Kidney epithelial cell (primary cell): ENCODE results near the gene MAP2K4. TPM values are rescaled to one million over a fixed set of nuclear protein-coding genes. Genes with fewer than 3 reads are reported as not detected.

ENCODE experiments used
- DNase-seq: peaks from one replicate; pipeline ENCODE4 v3.0.0-alpha.2; 2010; ENCODE audit warnings: low read depth
- H3K27me3 ChIP-seq: 2 replicates; pipeline ENCODE4 v1.6.0; 2011; ENCODE audit warnings: low read length; ENCODE audit not compliant: control insufficient read depth, insufficient read depth
- H3K36me3 ChIP-seq: 2 replicates; pipeline ENCODE4 v1.5.1; 2011; ENCODE audit warnings: low read length; ENCODE audit not compliant: control insufficient read depth, insufficient read depth
- H3K4me3 ChIP-seq: 2 replicates; pipeline ENCODE4 v1.5.1; 2011; ENCODE audit warnings: low read depth, mild to moderate bottlenecking, control low read depth, low read length
- CTCF ChIP-seq: IDR thresholded peaks from 2 replicates; pipeline ENCODE4 v1.5.1; 2011; ENCODE audit warnings: mild to moderate bottlenecking, moderate library complexity, low read length, control low read depth, inconsistent platforms; ENCODE audit not compliant: insufficient read depth, poor library complexity, severe bottlenecking
- total RNA-seq: library from RNA; depleted of rRNA; stranded (reverse); fragments of >200 nt; gene quantifications from 2 replicates; pipeline ENCODE4 v1.2.3, GENCODE V29; 2015

Gene MAP2K4
- total RNA-seq, 1 donor from 2014 or later = 21.6 TPM

- H3K27me3 ChIP-seq = no peaks in the 10 kb centered on the region
- no peak for DNase-seq
- H3K4me3 ChIP-seq = peak overlapping the region; percentile 68
- TF ChIP-seq CTCF = no peak
- no peaks in the 10 kb centered on the region for H3K36me3 ChIP-seq
Observed at GRCh38 chr17:11997972-11998233, 22.8 kb upstream of the MAP2K4 start.

DNA sequence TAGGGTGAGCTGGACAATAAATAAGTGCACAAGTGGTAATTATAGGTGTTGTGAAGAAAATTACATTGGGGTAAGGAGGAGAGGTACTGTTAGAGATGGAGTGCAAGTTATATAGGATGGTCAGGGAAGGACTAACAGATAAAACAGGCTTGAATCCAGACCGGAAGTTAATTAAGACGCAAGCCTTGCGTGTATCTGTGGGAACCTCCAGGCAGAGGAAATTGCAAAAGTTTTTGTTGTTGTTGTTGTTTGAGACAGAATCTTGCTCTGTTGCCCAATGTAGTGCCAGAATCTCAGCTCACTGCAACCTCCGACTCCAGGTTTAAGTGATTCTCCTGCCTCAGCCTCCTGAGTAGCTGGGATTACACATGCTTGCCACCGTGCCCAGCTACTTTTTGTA lies 21.0 kb upstream of the MAP2K4 start:
- no peak overlapping the region for H3K4me3 ChIP-seq

DNA sequence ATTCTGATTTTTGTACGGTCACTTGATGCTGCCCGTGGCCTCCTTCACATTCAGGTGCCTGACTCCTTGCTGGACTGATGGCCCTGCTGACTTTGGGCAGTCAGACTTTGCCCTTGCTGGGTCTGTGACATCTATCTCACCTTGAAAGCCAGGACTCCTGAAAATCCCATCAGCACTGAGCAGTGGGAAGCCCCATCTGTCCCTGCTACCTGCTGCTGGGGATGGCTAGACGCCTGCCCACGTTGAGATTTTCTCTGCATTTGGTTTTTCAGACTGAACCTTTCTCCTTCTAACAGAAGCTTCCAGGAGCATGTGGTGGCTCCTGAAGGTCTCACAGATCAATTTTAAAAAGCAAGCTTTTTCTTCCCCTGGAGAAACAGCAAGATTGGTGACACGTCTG lies 13.2 kb upstream of the MAP2K4 start:
- DNase-seq = no peak
- H3K27me3 ChIP-seq = no peaks in the 10 kb centered on the region
- no peak for TF ChIP-seq CTCF
- no peak overlapping the region for H3K4me3 ChIP-seq
- no peaks in the 10 kb centered on the region for H3K36me3 ChIP-seq

More for the DNA sequence above, 21.0 kb upstream of the MAP2K4 start:
- Histone ChIP-seq H3K27me3 (no peaks in the 10 kb centered on the region), H3K36me3 (no peaks in the 10 kb centered on the region)
- no peak for TF ChIP-seq CTCF
- DNase-seq = no peak

DNA sequence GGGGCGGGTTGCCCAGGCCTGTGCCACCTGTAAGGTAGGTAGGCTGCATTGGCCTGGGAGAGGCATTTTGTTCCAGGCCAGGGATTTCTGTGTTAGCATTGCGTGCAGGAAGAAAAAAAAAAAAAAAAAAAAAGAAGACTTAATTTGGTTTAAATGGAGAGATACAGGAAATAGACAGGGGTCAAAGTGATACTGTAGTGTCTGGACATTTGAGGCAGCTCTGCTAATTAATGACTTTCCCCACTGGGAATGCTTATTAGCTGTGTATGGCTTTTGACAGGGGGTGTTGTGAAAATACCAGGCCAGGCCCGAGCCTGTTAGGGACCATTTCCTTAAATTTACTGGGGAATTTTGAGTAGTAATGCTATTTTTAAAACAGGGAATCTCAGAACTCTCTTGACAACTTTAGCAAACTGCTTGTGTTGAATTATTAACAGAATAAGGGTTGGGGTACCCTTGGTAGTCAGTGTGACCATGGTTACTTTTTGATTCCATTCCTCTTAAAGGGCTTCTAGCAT lies 1.0 kb downstream of the MAP2K4 start:
- H3K36me3 ChIP-seq = no peaks in the 10 kb centered on the region
- no peak for DNase-seq
- TF ChIP-seq CTCF = no peak
- no peaks in the 10 kb centered on the region for H3K27me3 ChIP-seq
- H3K4me3 ChIP-seq = peak overlapping the region; percentile 80

DNA sequence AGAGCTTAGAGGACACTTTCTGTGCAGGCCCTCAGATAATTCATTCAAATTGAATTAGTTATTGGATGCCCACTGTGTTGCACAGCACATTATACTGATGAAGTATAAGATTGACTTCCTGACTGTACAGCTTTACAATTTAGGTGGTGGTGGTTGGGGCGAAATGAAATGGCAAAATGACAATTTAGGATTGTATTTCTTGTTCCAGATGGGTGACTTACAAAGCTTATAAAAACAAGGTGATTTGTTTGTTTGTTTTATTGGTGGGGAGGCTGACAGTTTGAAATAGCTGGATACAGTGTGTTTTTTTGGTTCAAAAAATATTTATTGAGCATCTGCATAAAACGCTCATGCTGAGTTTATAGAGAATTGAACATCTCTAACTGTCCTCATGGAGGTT lies 1.6 kb downstream of the MAP2K4 start:
- no peaks in the 10 kb centered on the region for H3K36me3 ChIP-seq
- TF ChIP-seq CTCF = no peak
- DNase-seq = no peak
- H3K27me3 ChIP-seq = no peaks in the 10 kb centered on the region
- no peak overlapping the region for H3K4me3 ChIP-seq

DNA sequence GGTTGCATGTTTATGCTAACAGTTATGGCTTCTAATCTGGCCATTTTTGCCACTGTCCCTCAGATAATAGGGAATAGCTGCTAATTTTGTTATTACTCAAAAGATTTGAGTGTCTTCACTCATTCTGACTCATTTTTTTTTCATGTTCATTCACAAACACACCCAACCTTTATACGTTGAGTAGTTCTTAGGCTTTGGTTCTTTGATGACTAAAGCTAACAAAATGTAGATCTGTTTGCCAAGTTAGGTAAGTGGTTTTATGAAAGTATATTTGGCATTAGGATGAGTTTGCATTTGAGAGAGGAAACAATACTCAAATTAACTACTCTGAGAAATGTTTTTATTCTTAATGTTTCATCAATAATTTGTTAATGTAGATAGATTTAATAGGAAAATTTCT lies 3.6 kb downstream of the MAP2K4 start:
- Histone ChIP-seq H3K36me3 (no peaks in the 10 kb centered on the region), H3K4me3 (no peak overlapping the region), H3K27me3 (no peaks in the 10 kb centered on the region)
- no peak for TF ChIP-seq CTCF
- DNase-seq = peak; percentile 60
